Measurements from ENCODE around the gene HTR1D.

DNA sequence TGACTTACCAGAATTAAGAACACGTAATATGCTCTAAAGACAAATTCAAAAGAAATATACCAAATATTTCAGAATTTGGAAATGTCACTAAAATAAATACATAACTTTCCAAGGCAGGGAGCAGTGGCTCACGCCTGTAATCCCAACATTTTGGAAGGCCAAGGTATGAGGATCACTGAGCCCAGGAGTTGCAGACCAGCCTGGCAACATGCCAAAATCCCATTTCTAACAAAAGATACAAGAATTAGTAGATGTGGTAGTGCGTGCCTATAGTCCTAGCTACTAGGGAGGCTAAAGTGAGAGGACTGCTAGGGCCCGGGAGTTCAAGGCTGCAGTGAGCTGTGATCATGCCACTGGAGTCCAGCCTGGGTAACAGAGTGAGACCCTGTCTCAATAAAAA is 60.4 kb downstream of the HTR1D start:
- TF ChIP-seq SMAD4 (CRISPR knock-in tag; IDR thresholded peaks at IDR 0.05), result no peak
- no peak for TF ChIP-seq JUN (CRISPR knock-in tag; IDR thresholded peaks at IDR 0.05)
- TF ChIP-seq, protein P1, sequence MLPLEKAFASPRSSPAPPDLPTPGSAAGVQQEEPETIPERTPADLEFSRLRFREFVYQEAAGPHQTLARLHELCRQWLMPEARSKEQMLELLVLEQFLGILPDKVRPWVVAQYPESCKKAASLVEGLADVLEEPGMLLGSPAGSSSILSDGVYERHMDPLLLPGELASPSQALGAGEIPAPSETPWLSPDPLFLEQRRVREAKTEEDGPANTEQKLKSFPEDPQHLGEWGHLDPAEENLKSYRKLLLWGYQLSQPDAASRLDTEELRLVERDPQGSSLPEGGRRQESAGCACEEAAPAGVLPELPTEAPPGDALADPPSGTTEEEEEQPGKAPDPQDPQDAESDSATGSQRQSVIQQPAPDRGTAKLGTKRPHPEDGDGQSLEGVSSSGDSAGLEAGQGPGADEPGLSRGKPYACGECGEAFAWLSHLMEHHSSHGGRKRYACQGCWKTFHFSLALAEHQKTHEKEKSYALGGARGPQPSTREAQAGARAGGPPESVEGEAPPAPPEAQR (CRISPR knock-in tag; IDR thresholded peaks at IDR 0.05), result no peak
- TF ChIP-seq ETV6 (CRISPR knock-in tag; IDR thresholded peaks at IDR 0.05), result no peak

Data from WTC11 (cell line).